ENCODE results near the gene ANKLE1. TPM values are rescaled to one million over a fixed set of nuclear protein-coding genes. Genes with fewer than 3 reads are reported as not detected.

Gene ANKLE1
- polyA plus RNA-seq, 1 experiment: 0.33 TPM

DNA sequence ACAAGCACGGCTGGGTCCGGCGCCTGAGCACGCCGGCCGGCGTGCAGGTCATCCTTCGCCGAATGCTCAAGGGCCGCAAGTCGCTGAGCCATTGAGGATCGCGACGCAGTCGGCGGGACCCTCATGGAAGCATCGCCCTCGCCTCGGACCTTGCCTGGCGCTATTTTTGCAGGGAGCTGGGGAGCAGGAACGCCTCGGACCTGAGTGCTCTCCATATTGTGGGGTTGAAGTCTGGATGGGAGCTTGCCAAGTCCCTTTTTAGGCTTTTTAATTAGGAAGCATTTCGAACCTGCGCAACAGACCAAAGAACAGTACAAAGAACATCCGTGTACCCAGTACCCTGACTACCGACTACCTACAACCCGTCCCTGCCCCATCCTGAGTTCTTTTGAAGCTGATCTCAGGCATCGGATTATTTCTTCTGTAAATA lies 24.6 kb downstream of the ANKLE1 start:
- Histone ChIP-seq H3K9me3 (ENCODE audit: control insufficient read depth, insufficient read depth, low read length) (peaks cover 4% of the 10 kb centered on the region; the same call in 1 of the 2 replicates), H3K4me3 (ENCODE audit: low read depth, low read length) (peak overlapping the region; percentile 81), H3K27ac (ENCODE audit: low read depth, low read length) (peak overlapping the region; percentile 77), H3K27me3 (ENCODE audit: control insufficient read depth, insufficient read depth, low read length) (no peaks in the 10 kb centered on the region)
- TF ChIP-seq, protein P1, sequence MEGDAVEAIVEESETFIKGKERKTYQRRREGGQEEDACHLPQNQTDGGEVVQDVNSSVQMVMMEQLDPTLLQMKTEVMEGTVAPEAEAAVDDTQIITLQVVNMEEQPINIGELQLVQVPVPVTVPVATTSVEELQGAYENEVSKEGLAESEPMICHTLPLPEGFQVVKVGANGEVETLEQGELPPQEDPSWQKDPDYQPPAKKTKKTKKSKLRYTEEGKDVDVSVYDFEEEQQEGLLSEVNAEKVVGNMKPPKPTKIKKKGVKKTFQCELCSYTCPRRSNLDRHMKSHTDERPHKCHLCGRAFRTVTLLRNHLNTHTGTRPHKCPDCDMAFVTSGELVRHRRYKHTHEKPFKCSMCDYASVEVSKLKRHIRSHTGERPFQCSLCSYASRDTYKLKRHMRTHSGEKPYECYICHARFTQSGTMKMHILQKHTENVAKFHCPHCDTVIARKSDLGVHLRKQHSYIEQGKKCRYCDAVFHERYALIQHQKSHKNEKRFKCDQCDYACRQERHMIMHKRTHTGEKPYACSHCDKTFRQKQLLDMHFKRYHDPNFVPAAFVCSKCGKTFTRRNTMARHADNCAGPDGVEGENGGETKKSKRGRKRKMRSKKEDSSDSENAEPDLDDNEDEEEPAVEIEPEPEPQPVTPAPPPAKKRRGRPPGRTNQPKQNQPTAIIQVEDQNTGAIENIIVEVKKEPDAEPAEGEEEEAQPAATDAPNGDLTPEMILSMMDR (IDR thresholded peaks at IDR 0.05; ENCODE audit: low read depth, low read length): no peak
- CTCF ChIA-PET: interaction anchor here (1.0 to 2.1 kb wide), 2 partner anchors 24 to 84 kb away, joined by 4 to 5 read pairs; no protein-coding TSS in a partner anchor
- DNase-seq (ENCODE audit: low read depth, low spot score): no peak
- POLR2A ChIA-PET: interaction anchor here (0.5 to 0.6 kb wide), 2 partner anchors 21 to 740 kb away, joined by 4 to 6 read pairs; no protein-coding TSS in a partner anchor

DNA sequence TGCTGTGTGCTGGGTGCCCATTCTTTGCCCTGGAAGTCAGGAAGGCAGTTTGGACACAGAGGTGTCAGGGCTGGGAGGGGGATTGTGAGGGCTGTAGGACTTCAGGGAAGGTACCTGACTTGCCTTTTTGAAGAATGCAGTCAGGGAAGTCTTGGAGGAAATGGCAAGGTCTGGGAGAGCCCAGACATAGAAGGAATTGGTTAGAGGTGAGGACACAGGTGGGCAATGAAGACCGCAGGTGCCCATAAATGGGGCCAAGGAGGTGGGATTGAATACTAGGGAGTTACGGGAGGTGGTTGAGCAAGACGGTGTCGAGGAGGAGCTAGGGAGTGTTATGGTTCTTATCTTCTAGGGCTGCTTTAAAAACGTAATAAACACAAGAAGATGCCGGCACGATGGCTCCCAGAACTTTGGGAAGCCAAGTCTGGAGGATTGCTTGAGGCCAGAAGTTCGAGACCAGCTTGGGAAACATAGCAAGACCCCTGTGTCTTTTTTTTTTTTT lies 26.2 kb downstream of the ANKLE1 start:
- ChIA-PET POLR2A (interaction anchor here (0.8 kb wide), 1 partner anchor 15 kb away, joined by 4 read pairs; no protein-coding TSS in a partner anchor), CTCF (interaction anchor here (0.7 kb wide), 1 partner anchor 547 kb away, joined by 3 read pairs; no protein-coding TSS in a partner anchor)
- Histone ChIP-seq H3K27ac (ENCODE audit: low read depth, low read length) (no peak overlapping the region), H3K27me3 (ENCODE audit: control insufficient read depth, insufficient read depth, low read length) (no peaks in the 10 kb centered on the region), H3K9me3 (ENCODE audit: control insufficient read depth, insufficient read depth, low read length) (peaks cover 4% of the 10 kb centered on the region; the same call in 1 of the 2 replicates), H3K4me3 (ENCODE audit: low read depth, low read length) (no peak overlapping the region)
- TF ChIP-seq, protein P1 (IDR thresholded peaks at IDR 0.05; ENCODE audit: low read depth, low read length): no peak
- DNase-seq (ENCODE audit: low read depth, low spot score): no peak

- Histone ChIP-seq H3K9me3 (ENCODE audit: control insufficient read depth, insufficient read depth, low read length) (peaks cover 4% of the 10 kb centered on the region; the same call in 1 of the 2 replicates), H3K27me3 (ENCODE audit: control insufficient read depth, insufficient read depth, low read length) (no peaks in the 10 kb centered on the region), H3K4me3 (ENCODE audit: low read depth, low read length) (peak within 1 kb of the TSS; percentile 88), H3K27ac (ENCODE audit: low read depth, low read length) (peak within 1 kb of the TSS; percentile 31)
- ChIA-PET CTCF (interaction anchor here (0.6 to 1.3 kb wide), 2 partner anchors 36 to 538 kb away, joined by 3 to 14 read pairs; no protein-coding TSS in a partner anchor), POLR2A (interaction anchor here (0.5 to 1.2 kb wide), 9 partner anchors 8 to 1553 kb away, joined by 3 to 13 read pairs (median 4); partner anchors contain the start of genes ANO8 and MVB12A)
- peak; percentile 99 for DNase-seq (ENCODE audit: low read depth, low spot score)
- TF ChIP-seq, protein P1 (IDR thresholded peaks at IDR 0.05; ENCODE audit: low read depth, low read length): no peak
These were observed 27.7 kb downstream of the ANKLE1 start, which contains the start of gene DDA1 for GRCh38 chr19:17309198-17309964. DDA1 (plus strand) TSS chr19:17309563; CDS start chr19:17309655, 92 bp downstream.

- ChIA-PET CTCF (no interaction called here), POLR2A (interaction anchor here (1.0 to 1.2 kb wide), 2 partner anchors 8 to 24 kb away, joined by 3 to 13 read pairs; partner anchors contain the start of gene ANO8)
- H3K9me3 ChIP-seq (ENCODE audit: control insufficient read depth, insufficient read depth, low read length): peaks cover 4% of the 10 kb centered on the region; the same call in 1 of the 2 replicates
- TF ChIP-seq, protein P1 (IDR thresholded peaks at IDR 0.05; ENCODE audit: low read depth, low read length): no peak
- H3K27ac ChIP-seq (ENCODE audit: low read depth, low read length): peak overlapping the region; percentile 31
- H3K27me3 ChIP-seq (ENCODE audit: control insufficient read depth, insufficient read depth, low read length): no peaks in the 10 kb centered on the region
- no peak for DNase-seq (ENCODE audit: low read depth, low spot score)
- H3K4me3 ChIP-seq (ENCODE audit: low read depth, low read length): peak overlapping the region; percentile 88
These were observed 28.3 kb downstream of the ANKLE1 start for GRCh38 chr19:17309965-17310461.

All from AG04450 (cell line).